Natural killer cell (primary cell): Measurements from ENCODE around the gene HES1. TPM values are rescaled to one million over a fixed set of nuclear protein-coding genes. Genes with fewer than 3 reads are reported as not detected.

Experiments
- ATAC-seq, 3 donors: fragments of 150-1000 bp in 2 of 3; fragments of 200-7000 bp in 1 of 3; cut with Tn5 transposase; 1 replicate in 1 of 3; 2 replicates in 2 of 3; pipeline ENCODE4 v1.10.0; 2021; ENCODE audit warnings: mild to moderate bottlenecking in 2 of 3, moderate library complexity in 2 of 3
- DNase-seq, 2 donors: peaks; one replicate each; pipeline versions ENCODE4 v3.0.0 to v3.0.0-alpha.2; 2013 to 2021; ENCODE audit warnings: mixed read lengths in 1 of 2
- H3K27ac ChIP-seq: one replicate; pipeline ENCODE4 v1.5.1; 2013; ENCODE audit warnings: mild to moderate bottlenecking, low read length
- H3K27me3 ChIP-seq: one replicate; pipeline ENCODE4 v1.6.1; 2013; ENCODE audit warnings: low read length; ENCODE audit not compliant: control insufficient read depth, insufficient read depth
- H3K36me3 ChIP-seq: one replicate; pipeline ENCODE4 v1.6.1; 2013; ENCODE audit warnings: low read length; ENCODE audit not compliant: control insufficient read depth, insufficient read depth
- H3K4me1 ChIP-seq: one replicate; pipeline ENCODE4 v1.6.1; 2013; ENCODE audit warnings: low read length; ENCODE audit not compliant: control insufficient read depth, insufficient read depth
- H3K4me3 ChIP-seq: one replicate; pipeline ENCODE4 v1.5.1; 2013; ENCODE audit warnings: low read length
- H3K9me3 ChIP-seq: one replicate; pipeline ENCODE4 v1.6.1; 2013; ENCODE audit warnings: low read length; ENCODE audit not compliant: control insufficient read depth, insufficient read depth
- H3K27ac Mint-ChIP-seq, 2 donors: one replicate each; pipeline ENCODE4 v1.8.0; 2022; ENCODE audit warnings: mild to moderate bottlenecking in 2 of 2, mixed read lengths in 2 of 2, moderate library complexity in 1 of 2
- H3K27me3 Mint-ChIP-seq, 2 donors: one replicate each; pipeline ENCODE4 v1.8.0; 2022; ENCODE audit warnings: low read depth in 2 of 2, mixed read lengths in 2 of 2
- H3K36me3 Mint-ChIP-seq: one replicate; pipeline ENCODE4 v1.8.0; 2022; ENCODE audit warnings: mixed read lengths
- H3K4me1 Mint-ChIP-seq, 2 donors: one replicate each; pipeline ENCODE4 v1.8.0; 2022; ENCODE audit warnings: mixed read lengths in 2 of 2
- H3K4me3 Mint-ChIP-seq: one replicate; pipeline ENCODE4 v1.8.0; 2022; ENCODE audit warnings: mild to moderate bottlenecking, moderate library complexity, mixed read lengths
- H3K9me3 Mint-ChIP-seq, 2 donors: one replicate each; pipeline ENCODE4 v1.8.0; 2022; ENCODE audit warnings: mixed read lengths in 2 of 2
- CTCF ChIP-seq: fragments of 200-600 bp; IDR thresholded peaks from one replicate; pipeline ENCODE4 v1.8.0; 2022; ENCODE audit warnings: antibody characterized with exemption
- WGBS: methylation state at CpG from one replicate; pipeline ENCODE4 v1.1.7; 2013; ENCODE audit warnings: missing lambda C conversion rate; ENCODE audit not compliant: insufficient coverage; 5-methylcytosine and 5-hydroxymethylcytosine counted together
- intact Hi-C: fragments of 100-400 bp; cut with micrococcal nuclease; formaldehyde crosslinking; loops from one replicate; pipeline ENCODE4 v1.14.2; 2022
- total RNA-seq, 4 donors: library from RNA; stranded (reverse); fragments of 120-200 nt in 1 of 4; gene quantifications; one replicate each; pipeline versions ENCODE4 v1.2.3 to v1.2.4, GENCODE V29; 2013 to 2022

The HES1 gene
- total RNA-seq, 3 donors from 2014 or later (not counting 1 experiment from before 2014, with no cell fraction given), result 1.5 to 4.4 (median 2.2) TPM

- Histone ChIP-seq H3K4me3 (no peak overlapping the region), H3K36me3 (no peaks in the 10 kb centered on the region), H3K27me3 (no peaks in the 10 kb centered on the region), H3K4me1 (no peaks in the 10 kb centered on the region), H3K27ac (no peak overlapping the region), H3K9me3 (no peaks in the 10 kb centered on the region)
- no peak for TF ChIP-seq CTCF
- intact Hi-C loops, result no loop called here
- Mint-ChIP-seq H3K27ac (no peak overlapping the region), H3K9me3 (no peaks in the 10 kb centered on the region), H3K27me3 (peaks cover 17 to 29% of the 10 kb centered on the region in 2 donors), H3K36me3 (no peaks in the 10 kb centered on the region), H3K4me3 (no peak overlapping the region), H3K4me1 (no peaks in the 10 kb centered on the region)
- ATAC-seq (no peak), DNase-seq (no peak)
- WGBS, result 89% methylated on average over 8 of the region's 9 CpGs
Measured at GRCh38 chr3:194112120-194113106, 23.5 kb upstream of the HES1 start.

GRCh38 chr3:194114123-194114522 lies 21.8 kb upstream of the HES1 start:
- no peaks in the 10 kb centered on the region for H3K36me3 Mint-ChIP-seq
- 90% methylated on average over 7 of the region's 7 CpGs for WGBS
- H3K9me3 Mint-ChIP-seq, result no peaks in the 10 kb centered on the region
- Histone ChIP-seq H3K4me1 (no peaks in the 10 kb centered on the region), H3K27ac (no peak overlapping the region), H3K9me3 (no peaks in the 10 kb centered on the region), H3K36me3 (no peaks in the 10 kb centered on the region), H3K27me3 (no peaks in the 10 kb centered on the region), H3K4me3 (no peak overlapping the region)
- ATAC-seq (no peak), DNase-seq (no peak)
- no peak overlapping the region for H3K4me3 Mint-ChIP-seq
- no peak overlapping the region for H3K27ac Mint-ChIP-seq
- peaks cover 16 to 20% of the 10 kb centered on the region in 2 donors for H3K27me3 Mint-ChIP-seq
- no peaks in the 10 kb centered on the region for H3K4me1 Mint-ChIP-seq
- TF ChIP-seq CTCF, result no peak
- intact Hi-C loops, result no loop called here

GRCh38 chr3:194117104-194117845 lies 18.7 kb upstream of the HES1 start:
- TF ChIP-seq CTCF, result no peak
- H3K9me3 Mint-ChIP-seq, result no peaks in the 10 kb centered on the region
- H3K4me1 Mint-ChIP-seq, result no peaks in the 10 kb centered on the region
- Histone ChIP-seq H3K27me3 (no peaks in the 10 kb centered on the region), H3K4me1 (peaks cover 5% of the 10 kb centered on the region), H3K36me3 (no peaks in the 10 kb centered on the region), H3K27ac (no peak overlapping the region), H3K9me3 (no peaks in the 10 kb centered on the region), H3K4me3 (no peak overlapping the region)
- H3K27ac Mint-ChIP-seq, result no peak overlapping the region
- DNase-seq (no peak), ATAC-seq (no peak)
- peaks cover 34 to 44% of the 10 kb centered on the region in 2 donors for H3K27me3 Mint-ChIP-seq
- 84% methylated on average over 11 of the region's 12 CpGs for WGBS
- H3K36me3 Mint-ChIP-seq, result no peaks in the 10 kb centered on the region
- intact Hi-C loops, result no loop called here
- no peak overlapping the region for H3K4me3 Mint-ChIP-seq
